GM12872 (cell line): ENCODE results near the gene FAM171A2.
A peak's percentile ranks its signal among the peaks of the same experiment; 100 is the strongest.

Experiments used
- TF ChIP-seq, protein P1 (sequence below): IDR thresholded peaks from 3 replicates; pipeline ENCODE4 v1.5.1; 2011; ENCODE audit warnings: low read depth, mild to moderate bottlenecking, low read length, moderate library complexity; ENCODE audit not compliant: insufficient read depth

The FAM171A2 gene

DNA sequence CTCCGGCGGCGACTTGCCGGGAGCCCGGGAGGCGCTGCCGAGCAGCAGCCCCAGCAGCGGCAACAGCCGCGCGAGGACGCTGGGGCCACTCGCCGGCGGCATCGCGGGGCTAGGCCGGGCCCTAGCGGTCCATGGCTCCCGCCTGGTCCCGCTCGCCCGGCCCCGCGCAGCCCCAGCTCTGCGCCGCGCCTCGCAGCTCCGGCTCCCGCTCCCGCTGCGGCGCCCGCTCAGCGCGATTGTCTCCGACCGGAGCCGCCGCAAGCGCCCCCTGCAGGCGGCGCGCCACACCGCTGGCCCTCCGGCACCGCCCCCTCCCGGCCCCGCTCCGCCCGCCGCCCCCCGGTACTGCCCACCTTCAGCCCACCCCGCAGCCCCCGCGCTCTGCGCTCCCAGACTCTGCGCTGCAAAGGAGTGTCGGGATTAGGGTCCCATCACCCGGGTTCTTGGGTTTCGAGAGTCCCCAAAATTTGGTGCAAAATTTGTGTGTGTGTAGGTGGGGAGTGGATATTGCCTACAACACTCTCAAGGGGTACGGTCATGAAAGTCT lies at the start of gene FAM171A2:
TSS of gene FAM171A2 (minus strand) at position 241 of the 547 bp plus-strand sequence. CDS start at position 102, 139 bp downstream.
- TF ChIP-seq, protein P1, sequence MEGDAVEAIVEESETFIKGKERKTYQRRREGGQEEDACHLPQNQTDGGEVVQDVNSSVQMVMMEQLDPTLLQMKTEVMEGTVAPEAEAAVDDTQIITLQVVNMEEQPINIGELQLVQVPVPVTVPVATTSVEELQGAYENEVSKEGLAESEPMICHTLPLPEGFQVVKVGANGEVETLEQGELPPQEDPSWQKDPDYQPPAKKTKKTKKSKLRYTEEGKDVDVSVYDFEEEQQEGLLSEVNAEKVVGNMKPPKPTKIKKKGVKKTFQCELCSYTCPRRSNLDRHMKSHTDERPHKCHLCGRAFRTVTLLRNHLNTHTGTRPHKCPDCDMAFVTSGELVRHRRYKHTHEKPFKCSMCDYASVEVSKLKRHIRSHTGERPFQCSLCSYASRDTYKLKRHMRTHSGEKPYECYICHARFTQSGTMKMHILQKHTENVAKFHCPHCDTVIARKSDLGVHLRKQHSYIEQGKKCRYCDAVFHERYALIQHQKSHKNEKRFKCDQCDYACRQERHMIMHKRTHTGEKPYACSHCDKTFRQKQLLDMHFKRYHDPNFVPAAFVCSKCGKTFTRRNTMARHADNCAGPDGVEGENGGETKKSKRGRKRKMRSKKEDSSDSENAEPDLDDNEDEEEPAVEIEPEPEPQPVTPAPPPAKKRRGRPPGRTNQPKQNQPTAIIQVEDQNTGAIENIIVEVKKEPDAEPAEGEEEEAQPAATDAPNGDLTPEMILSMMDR, result peak; percentile 62; the same call in 2 of the 3 replicates

GRCh38 chr17:44409309-44410028 lies 45.8 kb upstream of the FAM171A2 start:
- TF ChIP-seq, protein P1, result peak; percentile 31; the same call in 1 of the 3 replicates

DNA sequence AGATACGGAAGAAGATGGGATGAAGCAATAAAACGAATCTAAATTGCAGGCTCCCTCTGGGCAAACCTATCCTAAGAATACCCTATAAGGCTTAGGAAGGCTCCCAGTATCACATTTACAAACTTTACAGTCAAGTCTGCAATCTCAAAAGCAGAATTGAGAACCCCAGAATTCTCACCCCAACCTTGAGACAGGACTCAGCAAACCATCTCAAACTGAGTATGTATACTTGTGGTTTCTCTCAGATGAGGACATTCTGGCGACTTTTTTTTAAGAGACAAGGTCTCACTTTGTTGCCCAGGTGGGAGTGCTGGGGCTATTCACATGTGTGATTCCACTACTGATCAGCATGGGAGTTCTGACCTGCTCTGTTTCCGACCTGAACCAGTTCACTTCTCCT lies 45.1 kb upstream of the FAM171A2 start:
- TF ChIP-seq, protein P1, result no peak

GRCh38 chr17:44402564-44403172 lies 39.0 kb upstream of the FAM171A2 start:
- TF ChIP-seq, protein P1, result no peak

GRCh38 chr17:44400226-44400847 lies 36.7 kb upstream of the FAM171A2 start:
- TF ChIP-seq, protein P1, result peak; percentile 59; the same call in 2 of the 3 replicates

- TF ChIP-seq, protein P1, result no peak
Measured at GRCh38 chr17:44398692-44399691, 35.3 kb upstream of the FAM171A2 start.
